ENCODE measurements around the gene ZNF326. TPM values are rescaled to one million over a fixed set of nuclear protein-coding genes. Genes with fewer than 3 reads are reported as not detected.

ZNF326 gene
- total RNA-seq, 1 experiment from 2014 or later = 19.3 TPM

DNA sequence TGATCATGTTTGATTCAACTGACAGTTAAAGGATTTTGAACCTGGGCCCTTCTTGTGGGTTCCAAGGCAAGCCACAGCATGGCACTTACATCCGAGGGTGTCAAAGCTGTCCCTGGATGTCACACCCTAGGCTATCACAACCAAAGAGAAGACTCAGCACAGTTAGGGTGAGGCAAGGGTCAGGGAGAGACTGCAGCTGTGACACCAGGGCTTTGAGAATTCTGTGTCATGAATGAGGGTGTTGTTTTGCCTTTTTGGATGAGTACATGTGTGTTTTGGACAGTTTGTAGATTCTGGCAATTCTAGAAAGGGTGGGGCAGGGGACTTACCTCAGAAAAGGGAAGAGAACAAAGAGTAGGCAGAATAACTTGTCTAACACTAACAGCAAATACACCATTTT, 37.8 kb upstream of the ZNF326 start (continued):
- TF ChIP-seq, protein P1, sequence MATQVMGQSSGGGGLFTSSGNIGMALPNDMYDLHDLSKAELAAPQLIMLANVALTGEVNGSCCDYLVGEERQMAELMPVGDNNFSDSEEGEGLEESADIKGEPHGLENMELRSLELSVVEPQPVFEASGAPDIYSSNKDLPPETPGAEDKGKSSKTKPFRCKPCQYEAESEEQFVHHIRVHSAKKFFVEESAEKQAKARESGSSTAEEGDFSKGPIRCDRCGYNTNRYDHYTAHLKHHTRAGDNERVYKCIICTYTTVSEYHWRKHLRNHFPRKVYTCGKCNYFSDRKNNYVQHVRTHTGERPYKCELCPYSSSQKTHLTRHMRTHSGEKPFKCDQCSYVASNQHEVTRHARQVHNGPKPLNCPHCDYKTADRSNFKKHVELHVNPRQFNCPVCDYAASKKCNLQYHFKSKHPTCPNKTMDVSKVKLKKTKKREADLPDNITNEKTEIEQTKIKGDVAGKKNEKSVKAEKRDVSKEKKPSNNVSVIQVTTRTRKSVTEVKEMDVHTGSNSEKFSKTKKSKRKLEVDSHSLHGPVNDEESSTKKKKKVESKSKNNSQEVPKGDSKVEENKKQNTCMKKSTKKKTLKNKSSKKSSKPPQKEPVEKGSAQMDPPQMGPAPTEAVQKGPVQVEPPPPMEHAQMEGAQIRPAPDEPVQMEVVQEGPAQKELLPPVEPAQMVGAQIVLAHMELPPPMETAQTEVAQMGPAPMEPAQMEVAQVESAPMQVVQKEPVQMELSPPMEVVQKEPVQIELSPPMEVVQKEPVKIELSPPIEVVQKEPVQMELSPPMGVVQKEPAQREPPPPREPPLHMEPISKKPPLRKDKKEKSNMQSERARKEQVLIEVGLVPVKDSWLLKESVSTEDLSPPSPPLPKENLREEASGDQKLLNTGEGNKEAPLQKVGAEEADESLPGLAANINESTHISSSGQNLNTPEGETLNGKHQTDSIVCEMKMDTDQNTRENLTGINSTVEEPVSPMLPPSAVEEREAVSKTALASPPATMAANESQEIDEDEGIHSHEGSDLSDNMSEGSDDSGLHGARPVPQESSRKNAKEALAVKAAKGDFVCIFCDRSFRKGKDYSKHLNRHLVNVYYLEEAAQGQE (IDR thresholded peaks at IDR 0.05; ENCODE audit: low read depth) = no peak
- no peak for TF ChIP-seq EGR1 (IDR thresholded peaks at IDR 0.05; ENCODE audit: low read depth)

DNA sequence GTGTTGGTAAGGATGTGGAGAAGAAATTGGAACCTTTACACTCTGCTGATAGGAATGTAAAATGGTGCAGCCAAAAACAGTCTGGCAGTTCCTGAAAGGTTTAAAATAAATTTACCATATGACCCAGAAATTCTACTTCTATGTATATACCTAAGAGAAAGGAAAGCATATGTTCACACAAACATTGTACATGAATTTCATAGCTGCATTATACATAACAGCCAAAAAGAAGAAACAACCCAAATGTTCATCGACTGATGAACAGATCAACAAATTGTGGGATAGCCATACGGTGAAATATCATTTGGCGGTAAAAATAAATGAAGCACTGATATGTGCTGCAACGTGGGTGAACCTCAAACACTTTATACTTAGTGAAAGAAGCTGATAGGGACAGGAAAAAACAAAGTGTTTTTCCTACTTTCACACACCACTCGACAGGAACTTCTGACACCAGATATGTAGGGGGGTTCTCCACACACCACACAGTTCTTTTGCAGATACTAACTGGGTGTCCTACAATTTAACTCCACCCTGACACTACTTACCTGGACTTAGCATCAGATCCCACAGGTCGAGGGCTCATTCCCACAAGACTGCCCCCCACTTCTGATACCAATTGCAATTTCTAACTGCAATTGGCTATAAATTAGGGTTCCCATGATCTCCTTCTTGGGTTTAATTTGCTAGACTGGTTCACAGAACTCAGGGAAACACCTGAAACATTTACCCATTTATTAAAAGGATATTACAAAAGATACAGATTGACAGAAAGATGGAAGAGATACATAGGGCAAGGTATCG, 35.9 kb upstream of the ZNF326 start:
- Histone ChIP-seq H3K4me3 (replicated peaks in 1 of 2; ENCODE audit: low read depth in 1 of 2, low read length in 2 of 2) (no peak overlapping the region), H3K79me2 (ENCODE audit: insufficient read depth, low read length) (no peaks in the 10 kb centered on the region), H3K9me2 (ENCODE audit: insufficient read depth) (no peaks in the 10 kb centered on the region), H3K4me1 (ENCODE audit: control insufficient read depth in 1 of 2, insufficient read depth in 2 of 2, low read length in 2 of 2) (peaks cover 0 to 1% of the 10 kb centered on the region in 2 experiments; a peak in 2 of 4 replicates), H3K36me3 (ENCODE audit: control insufficient read depth in 1 of 2, insufficient read depth in 2 of 2, low read length in 2 of 2) (no peaks in the 10 kb centered on the region), H3K9me3 (ENCODE audit: control insufficient read depth in 1 of 2, insufficient read depth in 1 of 2, low read depth in 1 of 2, low read length in 2 of 2) (0 out of 4 replicates have a peak, but pooled peaks cover 0 to 2% of the 10 kb centered on the region in 2 experiments), H2AFZ (ENCODE audit: low read depth, low read length, poor library complexity, severe bottlenecking) (no peak overlapping the region), H3K27me3 (ENCODE audit: insufficient read depth, low read length) (no peaks in the 10 kb centered on the region), H4K20me1 (ENCODE audit: insufficient read depth) (no peaks in the 10 kb centered on the region), H3K27ac (ENCODE audit: low read depth, low read length) (no peak overlapping the region), H3K9ac (ENCODE audit: low read length) (no peak overlapping the region), H3K4me2 (ENCODE audit: low read length) (no peak overlapping the region)
- DNase-seq (ENCODE audit: low read depth, low spot score) (no peak), ATAC-seq (no peak)
- CTCF ChIA-PET = no interaction called here
- no TSS peak for BruUV-seq (replicated peaks)
- intact Hi-C loops (cut with micrococcal nuclease) = no loop called here
- RAD21 ChIA-PET (ENCODE audit: low non-redundant PET in 1 of 2, low total read pairs in 2 of 2, uncharacterized antibody in 2 of 2, unreplicated experiment in 2 of 2) = no interaction called here
- POLR2A ChIA-PET = no interaction called here
- TF ChIP-seq, protein P2, sequence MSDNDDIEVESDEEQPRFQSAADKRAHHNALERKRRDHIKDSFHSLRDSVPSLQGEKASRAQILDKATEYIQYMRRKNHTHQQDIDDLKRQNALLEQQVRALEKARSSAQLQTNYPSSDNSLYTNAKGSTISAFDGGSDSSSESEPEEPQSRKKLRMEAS (IDR thresholded peaks at IDR 0.05) = no peak
- no peak for TF ChIP-seq TCF7L2 (IDR thresholded peaks at IDR 0.05; ENCODE audit: borderline replicate concordance, extremely low read depth, insufficient read depth, insufficient read length)
- no peak for TF ChIP-seq RAD21 (IDR thresholded peaks at IDR 0.05; ENCODE audit: low read depth)
- TF ChIP-seq JUND (IDR thresholded peaks at IDR 0.05) = no peak
- no peak for TF ChIP-seq EZH2 (IDR thresholded peaks at IDR 0.05)
- TF ChIP-seq POLR2AphosphoS5 (IDR thresholded peaks at IDR 0.05; ENCODE audit: low read depth, low read length) = no peak
- TF ChIP-seq ZFX (IDR thresholded peaks at IDR 0.05) = no peak
- no peak for TF ChIP-seq YY1 (IDR thresholded peaks at IDR 0.05; ENCODE audit: extremely low read depth, insufficient replicate concordance, low read depth, low read length)
- no peak for TF ChIP-seq SRF (IDR thresholded peaks at IDR 0.05; ENCODE audit: low read depth)
- TF ChIP-seq SIN3A (IDR thresholded peaks at IDR 0.05; ENCODE audit: low read depth) = no peak
- TF ChIP-seq POLR2A (IDR thresholded peaks at IDR 0.05; ENCODE audit: borderline replicate concordance, extremely low read depth, insufficient read depth, insufficient read length) = no peak
- no peak for TF ChIP-seq FOSL1 (IDR thresholded peaks at IDR 0.05; ENCODE audit: low read depth)
- no peak for TF ChIP-seq EZH2phosphoT487 (IDR thresholded peaks at IDR 0.05; ENCODE audit: borderline replicate concordance)
- TF ChIP-seq, protein P3, sequence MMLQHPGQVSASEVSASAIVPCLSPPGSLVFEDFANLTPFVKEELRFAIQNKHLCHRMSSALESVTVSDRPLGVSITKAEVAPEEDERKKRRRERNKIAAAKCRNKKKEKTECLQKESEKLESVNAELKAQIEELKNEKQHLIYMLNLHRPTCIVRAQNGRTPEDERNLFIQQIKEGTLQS (IDR thresholded peaks at IDR 0.05) = no peak
- TF ChIP-seq, protein P1 (IDR thresholded peaks at IDR 0.05; ENCODE audit: low read depth) = no peak

Data from HCT116 (cell line).